ENCODE measurements around the gene NAPB.

Gene NAPB

GRCh38 chr20:23361476-23362391, 59.6 kb downstream of the NAPB start, which contains the start of gene GZF1:
TSS of gene GZF1 (plus strand) at chr20:23362182. CDS start at chr20:23364384, 2,202 bp downstream.
- TF ChIP-seq EZH2phosphoT487 (IDR thresholded peaks at IDR 0.05; ENCODE audit: borderline replicate concordance) (no peak), CTCF (conservative IDR thresholded peaks at IDR 0.05; ENCODE audit: low read length) (0 out of 2 replicates have a peak, but pooled peaks have one; percentile 21)
- Histone ChIP-seq H2AFZ (ENCODE audit: low read length) (peak within 1 kb of the TSS; percentile 89), H4K20me1 (ENCODE audit: insufficient read depth, low read length, poor library complexity, severe bottlenecking) (peaks cover 33% of the 10 kb centered on the region), H3K4me2 (ENCODE audit: low read depth, low read length, poor library complexity, severe bottlenecking) (peak within 1 kb of the TSS; percentile 94), H3K4me3 (ENCODE audit: low read length, poor library complexity, severe bottlenecking) (peak within 1 kb of the TSS; percentile 89), H3K9me2 (replicated peaks; ENCODE audit: low read depth, low read length) (no peaks in the 10 kb centered on the region), H3K36me3 (ENCODE audit: insufficient read depth, low read length) (no peaks in the 10 kb centered on the region), H3K4me1 (ENCODE audit: insufficient read depth, low read length, poor library complexity, severe bottlenecking) (peaks cover 57% of the 10 kb centered on the region), H3K9me3 (ENCODE audit: insufficient read depth, low read depth, low read length) (no peaks in the 10 kb centered on the region), H3K9ac (ENCODE audit: low read depth, low read length, poor library complexity, severe bottlenecking) (peak within 1 kb of the TSS; percentile 91), H3K27me3 (ENCODE audit: insufficient read depth, low read length, poor library complexity, severe bottlenecking) (no peaks in the 10 kb centered on the region), H3K79me2 (ENCODE audit: insufficient read depth, low read length) (peaks cover 53% of the 10 kb centered on the region), H3F3A (ENCODE audit: low read depth) (peaks cover 3% of the 10 kb centered on the region; the same call in 1 of the 2 replicates)

- H3K79me2 ChIP-seq (ENCODE audit: insufficient read depth, low read length), result peaks cover 48% of the 10 kb centered on the region
- no peaks in the 10 kb centered on the region for H3K9me2 ChIP-seq (replicated peaks; ENCODE audit: low read depth, low read length)
- peak overlapping the region; percentile 91 for H3K9ac ChIP-seq (ENCODE audit: low read depth, low read length, poor library complexity, severe bottlenecking)
- H3K36me3 ChIP-seq (ENCODE audit: insufficient read depth, low read length), result no peaks in the 10 kb centered on the region
- H2AFZ ChIP-seq (ENCODE audit: low read length), result peak overlapping the region; percentile 89
- peaks cover 27% of the 10 kb centered on the region for H4K20me1 ChIP-seq (ENCODE audit: insufficient read depth, low read length, poor library complexity, severe bottlenecking)
- H3K9me3 ChIP-seq (ENCODE audit: insufficient read depth, low read depth, low read length), result no peaks in the 10 kb centered on the region
- peaks cover 53% of the 10 kb centered on the region for H3K4me1 ChIP-seq (ENCODE audit: insufficient read depth, low read length, poor library complexity, severe bottlenecking)
- peak overlapping the region; percentile 93 for H3K4me2 ChIP-seq (ENCODE audit: low read depth, low read length, poor library complexity, severe bottlenecking)
- peak overlapping the region; percentile 89 for H3K4me3 ChIP-seq (ENCODE audit: low read length, poor library complexity, severe bottlenecking)
- peaks cover 3% of the 10 kb centered on the region; the same call in 1 of the 2 replicates for H3F3A ChIP-seq (ENCODE audit: low read depth)
- TF ChIP-seq CTCF (conservative IDR thresholded peaks at IDR 0.05; ENCODE audit: low read length), result no peak
- TF ChIP-seq EZH2phosphoT487 (IDR thresholded peaks at IDR 0.05; ENCODE audit: borderline replicate concordance), result no peak
- no peaks in the 10 kb centered on the region for H3K27me3 ChIP-seq (ENCODE audit: insufficient read depth, low read length, poor library complexity, severe bottlenecking)
Observed at GRCh38 chr20:23361119-23361475, 60.2 kb downstream of the NAPB start.

- Histone ChIP-seq H3K4me1 (ENCODE audit: insufficient read depth, low read length, poor library complexity, severe bottlenecking) (peaks cover 47% of the 10 kb centered on the region), H3K4me2 (ENCODE audit: low read depth, low read length, poor library complexity, severe bottlenecking) (peak overlapping the region; percentile 93), H3K9ac (ENCODE audit: low read depth, low read length, poor library complexity, severe bottlenecking) (peak overlapping the region; percentile 91), H3K36me3 (ENCODE audit: insufficient read depth, low read length) (peaks cover 3% of the 10 kb centered on the region; the same call in 1 of the 2 replicates), H4K20me1 (ENCODE audit: insufficient read depth, low read length, poor library complexity, severe bottlenecking) (peaks cover 23% of the 10 kb centered on the region), H3K9me3 (ENCODE audit: insufficient read depth, low read depth, low read length) (no peaks in the 10 kb centered on the region), H3K79me2 (ENCODE audit: insufficient read depth, low read length) (peaks cover 45% of the 10 kb centered on the region), H2AFZ (ENCODE audit: low read length) (no peak overlapping the region), H3K9me2 (replicated peaks; ENCODE audit: low read depth, low read length) (no peaks in the 10 kb centered on the region), H3K27me3 (ENCODE audit: insufficient read depth, low read length, poor library complexity, severe bottlenecking) (no peaks in the 10 kb centered on the region), H3K4me3 (ENCODE audit: low read length, poor library complexity, severe bottlenecking) (peak overlapping the region; percentile 89), H3F3A (ENCODE audit: low read depth) (peaks cover 3% of the 10 kb centered on the region; the same call in 1 of the 2 replicates)
- TF ChIP-seq EZH2phosphoT487 (IDR thresholded peaks at IDR 0.05; ENCODE audit: borderline replicate concordance) (no peak), CTCF (conservative IDR thresholded peaks at IDR 0.05; ENCODE audit: low read length) (no peak)
Observed at GRCh38 chr20:23360531-23360930, 60.8 kb downstream of the NAPB start.
